B cell (primary cell): ENCODE results near the gene PPIL1. TPM values are rescaled to one million over a fixed set of nuclear protein-coding genes. Genes with fewer than 3 reads are reported as not detected.

ENCODE experiments used
- ATAC-seq: fragments of 200-7000 bp; cut with Tn5 transposase; one replicate; pipeline ENCODE4 v1.10.0; 2021; ENCODE audit warnings: low read depth, mild to moderate bottlenecking, moderate number of reproducible peaks, moderate library complexity
- CTCF ChIA-PET: fragments of 350-600 bp; sonication (Branson Sonifier 250); formaldehyde crosslinking; loops from one replicate; lab custom pipeline; 2021; ENCODE audit warnings: antibody characterized with exemption, inconsistent platforms; lab: Charles Lee
- POLR2A ChIA-PET: fragments of 350-600 bp; sonication (Branson Sonifier 250); formaldehyde crosslinking; loops from one replicate; lab custom pipeline; 2021; ENCODE audit warnings: antibody characterized with exemption; lab: Charles Lee
- DNase-seq: peaks from one replicate; pipeline ENCODE4 v3.0.0; 2013
- H2AFZ ChIP-seq: 2 replicates; pipeline ENCODE4 v1.6.1; 2012; ENCODE audit warnings: mild to moderate bottlenecking, low read depth, low read length; ENCODE audit not compliant: insufficient read depth, poor library complexity, severe bottlenecking
- H3K27ac ChIP-seq, 2 donors: 1 replicate in 1 of 2; 2 replicates in 1 of 2; pipeline ENCODE4 v1.5.1; 2012 to 2013; ENCODE audit warnings: low read length in 2 of 2, mild to moderate bottlenecking in 2 of 2, moderate library complexity in 1 of 2
- H3K27me3 ChIP-seq, 4 experiments: fragments of 200-600 bp in 1 of 4; sonication (generic) in 1 of 4; replicated peaks in 1 of 4; 1 replicate in 2 of 4; 2 replicates in 2 of 4; pipeline versions ENCODE4 v1.6.1 to v1.7.0; 2013 to 2016; ENCODE audit warnings: low read length in 3 of 4, mild to moderate bottlenecking in 2 of 4, mixed read lengths in 1 of 4, moderate library complexity in 1 of 4; ENCODE audit not compliant: insufficient read depth in 4 of 4, control insufficient read depth in 3 of 4; ENCODE audit errors: control extremely low read depth in 1 of 4
- H3K36me3 ChIP-seq, 2 experiments: replicated peaks in 1 of 2; 1 replicate in 1 of 2; 2 replicates in 1 of 2; pipeline versions ENCODE4 v1.6.1 to v1.7.1; 2013; ENCODE audit warnings: low read length in 1 of 2; ENCODE audit not compliant: insufficient read depth in 2 of 2, control insufficient read depth in 1 of 2; ENCODE audit errors: control extremely low read depth in 1 of 2, extremely low read depth in 1 of 2
- H3K4me1 ChIP-seq, 2 donors: fragments of 200-600 bp in 1 of 2; sonication (generic) in 1 of 2; 1 replicate in 1 of 2; 2 replicates in 1 of 2; pipeline versions ENCODE4 v1.5.1 to v1.6.1; 2013 to 2017; ENCODE audit warnings: low read length in 2 of 2; ENCODE audit not compliant: control insufficient read depth in 2 of 2, insufficient read depth in 2 of 2
- H3K4me2 ChIP-seq: replicated peaks from 2 replicates; pipeline ENCODE3; 2012; ENCODE audit warnings: mild to moderate bottlenecking, low read depth, low read length; ENCODE audit not compliant: poor library complexity, severe bottlenecking
- H3K4me3 ChIP-seq, 5 experiments: fragments of 200-600 bp in 1 of 5; sonication (generic) in 1 of 5; 1 replicate in 3 of 5; 2 replicates in 2 of 5; pipeline versions ENCODE4 v1.5.1 to v1.7.0; 2011 to 2016; ENCODE audit warnings: low read length in 4 of 5, mild to moderate bottlenecking in 4 of 5, low read depth in 2 of 5, control low read depth in 1 of 5, moderate library complexity in 1 of 5; ENCODE audit not compliant: insufficient read depth in 1 of 5; ENCODE audit errors: control extremely low read depth in 1 of 5, extremely low read depth in 1 of 5
- H3K79me2 ChIP-seq: fragments of 200-600 bp; sonication (generic); one replicate; pipeline ENCODE4 v1.6.0; 2016; ENCODE audit warnings: low read length; ENCODE audit not compliant: control insufficient read depth, insufficient read depth
- H3K9ac ChIP-seq: fragments of 200-600 bp; sonication (generic); 2 replicates; pipeline ENCODE4 v1.6.1; 2017; ENCODE audit warnings: mild to moderate bottlenecking, low read length, moderate library complexity
- H3K9me3 ChIP-seq, 3 donors: one replicate each; pipeline versions ENCODE4 v1.6.1 to v1.7.1; 2013; ENCODE audit warnings: low read length in 2 of 3; ENCODE audit not compliant: control insufficient read depth in 2 of 3, insufficient read depth in 1 of 3; ENCODE audit errors: control extremely low read depth in 1 of 3
- H4K20me1 ChIP-seq: 2 replicates; pipeline ENCODE4 v1.6.0; 2012; ENCODE audit warnings: mild to moderate bottlenecking, low read length; ENCODE audit not compliant: insufficient read depth, control insufficient read depth, poor library complexity, severe bottlenecking
- H3K27ac Mint-ChIP-seq: one replicate; pipeline ENCODE4 v1.8.0; 2021; ENCODE audit warnings: mixed read lengths
- H3K27me3 Mint-ChIP-seq: one replicate; pipeline ENCODE4 v1.8.0; 2021; ENCODE audit warnings: mixed read lengths
- H3K4me1 Mint-ChIP-seq: one replicate; pipeline ENCODE4 v1.8.0; 2021; ENCODE audit warnings: mixed read lengths
- H3K4me3 Mint-ChIP-seq: one replicate; pipeline ENCODE4 v1.8.0; 2021; ENCODE audit warnings: mixed read lengths
- H3K9me3 Mint-ChIP-seq: one replicate; pipeline ENCODE4 v1.8.0; 2022; ENCODE audit warnings: mixed read lengths; ENCODE audit not compliant: insufficient read depth
- CTCF ChIP-seq: fragments of 200-600 bp; IDR thresholded peaks from one replicate; pipeline ENCODE4 v1.8.0; 2022; ENCODE audit warnings: antibody characterized with exemption, mild to moderate bottlenecking
- EZH2 ChIP-seq: IDR thresholded peaks from 2 replicates; pipeline ENCODE4 v1.6.1; 2012; ENCODE audit warnings: borderline replicate concordance, low read depth, mild to moderate bottlenecking, moderate library complexity, low read length; ENCODE audit not compliant: insufficient read depth, poor library complexity, severe bottlenecking
- WGBS: methylation state at CpG from one replicate; pipeline ENCODE4 v1.1.5; 2013; ENCODE audit warnings: missing lambda C conversion rate; ENCODE audit not compliant: insufficient coverage; 5-methylcytosine and 5-hydroxymethylcytosine counted together
- intact Hi-C: fragments of 100-400 bp; cut with micrococcal nuclease; formaldehyde crosslinking; loops from one replicate; pipeline ENCODE4 v1.10.0; 2022
- polyA plus RNA-seq: library from polyadenylated mRNA; depleted of rRNA; stranded (reverse); fragments of >200 nt; gene quantifications from 2 replicates; pipeline ENCODE4 v1.2.3, GENCODE V29; 2012
- total RNA-seq, 2 donors: library from RNA; stranded (reverse); fragments of 120-200 nt in 1 of 2; gene quantifications; 1 replicate in 1 of 2; 2 replicates in 1 of 2; pipeline versions ENCODE4 v1.2.3 to v1.2.4, GENCODE V29; 2013 to 2022

The PPIL1 gene
- total and polyA plus RNA-seq, 2 donors (not counting 1 experiment from before 2014, with no cell fraction given): 2.9 to 7.0 TPM

- no peaks in the 10 kb centered on the region for H3K9me3 Mint-ChIP-seq
- no peaks in the 10 kb centered on the region for H3K27me3 ChIP-seq
- no peak overlapping the region for H3K4me3 Mint-ChIP-seq
- 89% methylated on average over 6 of the region's 6 CpGs for WGBS
- ChIA-PET CTCF (no interaction called here), POLR2A (interaction anchor here (0.7 kb wide), 1 partner anchor 35 kb away, joined by 15 read pairs; no protein-coding TSS in a partner anchor)
- no peak overlapping the region for H3K4me2 ChIP-seq
- ATAC-seq: no peak
- H3K4me3 ChIP-seq: no peak overlapping the region
- H3K79me2 ChIP-seq: peaks cover 20% of the 10 kb centered on the region
- H3K9ac ChIP-seq: no peak overlapping the region
- DNase-seq: no peak
- peaks cover 0 to 44% of the 10 kb centered on the region in 2 experiments for H3K36me3 ChIP-seq
- H3K27ac Mint-ChIP-seq: no peak overlapping the region
- no peak overlapping the region for H2AFZ ChIP-seq
- no peaks in the 10 kb centered on the region for H4K20me1 ChIP-seq
- intact Hi-C loops: loop anchor here (10.0 kb wide), 1 partner anchor 434 kb away; no protein-coding TSS in a partner anchor
- H3K27me3 Mint-ChIP-seq: no peaks in the 10 kb centered on the region
- H3K4me1 Mint-ChIP-seq: no peaks in the 10 kb centered on the region
- no peaks in the 10 kb centered on the region for H3K4me1 ChIP-seq
- H3K27ac ChIP-seq: no peak overlapping the region
- no peaks in the 10 kb centered on the region for H3K9me3 ChIP-seq
- TF ChIP-seq CTCF: no peak
- no peak for TF ChIP-seq EZH2
These were observed 16.1 kb downstream of the PPIL1 start for GRCh38 chr6:36858407-36858981.

- no peak for ATAC-seq
- Histone ChIP-seq H3K36me3 (peaks cover 0 to 37% of the 10 kb centered on the region in 2 experiments), H3K4me3 (no peak overlapping the region), H3K9me3 (no peaks in the 10 kb centered on the region), H3K27ac (no peak overlapping the region), H3K9ac (no peak overlapping the region), H4K20me1 (no peaks in the 10 kb centered on the region), H3K4me1 (no peaks in the 10 kb centered on the region), H3K4me2 (no peak overlapping the region), H2AFZ (no peak overlapping the region), H3K27me3 (no peaks in the 10 kb centered on the region), H3K79me2 (peaks cover 16% of the 10 kb centered on the region)
- Mint-ChIP-seq H3K4me1 (no peaks in the 10 kb centered on the region), H3K9me3 (no peaks in the 10 kb centered on the region), H3K27ac (no peak overlapping the region), H3K4me3 (no peak overlapping the region), H3K27me3 (no peaks in the 10 kb centered on the region)
- DNase-seq: no peak
- ChIA-PET POLR2A (no interaction called here), CTCF (interaction anchor here (0.9 to 1.3 kb wide), 2 partner anchors 91 to 353 kb away, joined by 3 read pairs; no protein-coding TSS in a partner anchor)
- TF ChIP-seq EZH2 (no peak), CTCF (no peak)
- WGBS: 100% methylated on average over 4 of the region's 4 CpGs
- intact Hi-C loops: loop anchor here (10.0 kb wide), 1 partner anchor 433 kb away; no protein-coding TSS in a partner anchor
These were observed 17.3 kb downstream of the PPIL1 start for GRCh38 chr6:36857325-36857724.
